NCI-H1694 treated with DMSO at 0.1 percent for 48 hours (cell line): ENCODE data around the gene SCN9A.
"Not testable (repeated sequence)": the region's sequence is repeated elsewhere in the genome, so short reads cannot be mapped to it uniquely, and the experiment has no call there.

Experiments used
- DNase-seq: peaks from one replicate; lab custom pipeline; 2025; lab: John Stamatoyannopoulos, UW

The SCN9A gene

GRCh38 chr2:166334805-166335204 is 40.9 kb downstream of the SCN9A start:
- DNase-seq, result no peak

GRCh38 chr2:166333801-166334200 is 41.9 kb downstream of the SCN9A start:
- no peak for DNase-seq

- no peak for DNase-seq
Observed at GRCh38 chr2:166332106-166332505, 43.6 kb downstream of the SCN9A start.

- no peak for DNase-seq
Observed at GRCh38 chr2:166331468-166331867, 44.3 kb downstream of the SCN9A start.

- DNase-seq, result no peak
Observed at GRCh38 chr2:166329465-166329864, 46.3 kb downstream of the SCN9A start.

GRCh38 chr2:166328147-166328546 is 47.6 kb downstream of the SCN9A start:
- DNase-seq, result no peak

- DNase-seq, result no peak
Observed at GRCh38 chr2:166321076-166321475, 54.7 kb downstream of the SCN9A start.

GRCh38 chr2:166314022-166314759 is 61.6 kb downstream of the SCN9A start:
- DNase-seq, result no peak

- DNase-seq, result not testable (repeated sequence)
Observed at GRCh38 chr2:166312863-166313262, 62.9 kb downstream of the SCN9A start.

GRCh38 chr2:166307326-166307725 is 68.4 kb downstream of the SCN9A start:
- no peak for DNase-seq

- DNase-seq, result no peak
Observed at GRCh38 chr2:166304656-166305055, 71.1 kb downstream of the SCN9A start.

- no peak for DNase-seq
Observed at GRCh38 chr2:166302036-166302435, 73.7 kb downstream of the SCN9A start.

GRCh38 chr2:166297951-166298350 is 77.8 kb downstream of the SCN9A start:
- no peak for DNase-seq

- DNase-seq, result no peak
Observed at GRCh38 chr2:166293984-166294383, 81.8 kb downstream of the SCN9A start.

- no peak for DNase-seq
Observed at GRCh38 chr2:166285215-166285614, 90.5 kb downstream of the SCN9A start.

- DNase-seq, result no peak
Observed at GRCh38 chr2:166284359-166284758, 91.4 kb downstream of the SCN9A start.

- DNase-seq, result no peak
Observed at GRCh38 chr2:166282154-166282553, 93.6 kb downstream of the SCN9A start.

- DNase-seq, result no peak
Observed at GRCh38 chr2:166278856-166279255, 96.9 kb downstream of the SCN9A start.

GRCh38 chr2:166270376-166270775 is 105.4 kb downstream of the SCN9A start:
- no peak for DNase-seq

- DNase-seq, result no peak
Observed at GRCh38 chr2:166269322-166269721, 106.4 kb downstream of the SCN9A start.

- DNase-seq, result no peak
Observed at GRCh38 chr2:166257859-166258258, 117.9 kb downstream of the SCN9A start.

- no peak for DNase-seq
Observed at GRCh38 chr2:166256896-166257295, 118.8 kb downstream of the SCN9A start.

GRCh38 chr2:166249318-166249717 is 126.4 kb downstream of the SCN9A start:
- no peak for DNase-seq

- no peak for DNase-seq
Observed at GRCh38 chr2:166246901-166247300, 128.8 kb downstream of the SCN9A start.
